ENCODE data around the gene CDSN.

Gene CDSN

GRCh38 chr6:31114970-31115849 lies 5.0 kb downstream of the CDSN start:
- DNase-seq: peak; percentile 6 to 8

- DNase-seq: no peak
These were observed 5.7 kb downstream of the CDSN start, which contains the start of gene PSORS1C1 for GRCh38 chr6:31114541-31114878. Gene PSORS1C1 (plus strand): TSS chr6:31114800. CDS start chr6:31129633, 14,833 bp downstream.

DNA sequence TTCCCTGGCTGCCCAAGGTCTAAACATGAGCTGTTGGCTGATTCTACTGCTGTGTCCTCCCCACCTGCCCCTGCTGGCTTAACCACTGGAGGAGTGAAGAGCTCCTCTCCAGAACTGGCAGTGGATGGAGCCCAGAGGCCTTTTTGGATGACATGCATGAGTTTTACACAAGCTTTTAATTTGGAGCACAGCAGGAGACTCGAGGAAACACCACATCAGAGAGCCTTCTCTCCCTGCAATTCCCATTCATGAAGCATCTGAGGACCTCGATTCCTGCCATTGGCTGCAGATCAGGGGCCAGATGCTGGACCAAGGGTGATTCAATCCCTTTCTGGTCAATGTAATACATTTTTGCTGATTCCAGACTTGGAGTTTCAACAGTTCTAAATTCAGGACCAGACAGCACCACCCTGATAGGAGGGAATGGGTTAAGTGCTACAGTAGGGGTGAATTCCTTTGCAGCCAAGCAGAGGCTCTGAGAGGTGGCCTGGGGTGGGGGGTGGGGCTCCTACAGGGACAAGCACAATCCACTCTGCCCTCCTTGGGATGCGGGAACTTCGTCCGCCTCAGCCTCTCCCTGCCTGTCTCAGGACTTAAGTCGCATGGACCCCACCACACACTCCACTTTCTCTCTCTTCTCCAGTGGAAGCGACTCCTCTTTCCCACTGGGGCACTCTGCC lies 6.2 kb downstream of the CDSN start:
- no peak for DNase-seq

- DNase-seq: no peak
These were observed 7.8 kb downstream of the CDSN start, which contains the start of gene C6orf15 for GRCh38 chr6:31112478-31112877. Gene C6orf15 (minus strand): TSS chr6:31112575. CDS start chr6:31112555, 20 bp downstream.

DNA sequence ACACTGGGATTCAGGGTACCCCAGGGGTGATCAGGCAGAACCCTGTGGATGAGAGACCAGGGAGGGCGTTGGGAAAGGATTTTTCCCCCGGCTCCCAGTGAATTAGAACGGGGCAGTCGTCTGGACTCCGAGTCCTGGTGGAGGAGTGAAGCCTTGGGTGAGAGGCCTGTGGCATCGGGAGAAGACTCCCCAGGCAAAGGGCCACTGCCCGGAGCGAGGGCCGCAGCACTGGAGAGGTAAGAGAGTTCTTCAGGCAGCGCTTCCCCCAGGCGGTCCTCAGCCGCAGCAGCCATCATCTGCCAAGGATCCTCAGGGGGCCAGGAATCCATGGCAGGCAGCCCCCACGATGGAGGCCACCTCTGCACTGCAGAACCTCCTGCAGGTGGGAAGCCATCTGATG lies 8.5 kb downstream of the CDSN start:
- DNase-seq: no peak

GRCh38 chr6:31110825-31111582 lies 9.2 kb downstream of the CDSN start:
- DNase-seq: no peak

GRCh38 chr6:31107052-31107451 lies 13.2 kb downstream of the CDSN start:
- no peak for DNase-seq

GRCh38 chr6:31103136-31103535 lies 17.1 kb downstream of the CDSN start:
- DNase-seq: no peak

DNA sequence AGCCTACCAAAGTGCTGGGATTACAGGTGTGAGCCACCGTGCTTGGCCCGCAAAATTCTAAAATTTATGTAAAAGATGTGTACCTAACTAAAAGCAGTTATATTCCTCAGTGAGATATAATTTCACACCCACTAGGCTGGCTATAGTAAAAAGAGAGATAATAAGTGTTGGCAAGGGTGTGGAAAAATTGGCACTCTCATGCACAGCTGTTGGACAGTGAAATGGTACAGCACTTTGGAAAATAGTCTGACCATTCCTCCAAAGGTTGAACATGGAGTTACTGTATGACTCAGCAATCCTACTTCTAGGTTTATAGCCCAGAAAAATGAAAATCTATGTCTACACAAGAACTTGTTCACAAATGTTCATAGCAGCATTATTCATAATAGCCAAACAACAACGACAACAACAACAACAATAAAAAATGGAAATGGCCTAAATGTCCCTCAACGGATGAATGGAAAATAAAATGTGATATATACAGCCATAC lies 21.8 kb downstream of the CDSN start:
- no peak for DNase-seq

GRCh38 chr6:31096656-31097055 lies 23.6 kb downstream of the CDSN start:
- no peak for DNase-seq

- DNase-seq: no peak
These were observed 24.0 kb downstream of the CDSN start for GRCh38 chr6:31096215-31096614.

GRCh38 chr6:31094389-31094881 lies 25.8 kb downstream of the CDSN start:
- DNase-seq: no peak

DNA sequence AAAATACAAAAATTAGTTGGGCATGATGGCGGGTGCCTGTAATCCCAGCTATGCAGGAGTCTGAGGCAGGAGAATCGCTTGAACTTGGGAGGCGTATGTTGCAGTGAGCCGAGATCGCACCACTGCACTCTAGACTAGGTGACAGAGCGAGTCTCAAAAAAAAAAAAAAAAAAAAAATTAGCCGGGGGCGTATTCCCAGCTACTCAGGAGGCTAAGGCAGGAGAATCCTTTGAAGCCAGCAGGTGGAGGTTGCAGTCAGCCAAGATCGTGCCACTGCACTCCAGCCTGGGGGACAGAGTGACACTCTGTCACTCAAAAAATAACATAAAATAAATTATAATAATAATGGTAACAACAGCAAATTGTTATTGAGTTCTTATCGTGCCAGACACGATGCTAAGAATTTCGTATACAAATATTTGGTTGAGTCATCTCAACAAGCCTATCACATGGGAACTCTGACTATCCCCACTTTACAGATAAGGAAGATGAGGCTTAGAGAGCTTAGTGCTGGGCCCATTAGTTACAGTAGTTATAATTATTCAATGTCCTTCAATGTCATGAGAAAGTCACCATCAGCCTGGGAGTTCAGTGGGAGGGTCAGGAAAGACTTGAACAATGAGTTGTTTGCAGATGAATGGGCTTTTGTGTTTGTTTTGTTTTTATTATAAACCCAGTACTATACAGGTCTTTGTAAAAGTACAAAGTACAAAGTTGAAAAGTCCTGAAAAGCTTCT lies 27.3 kb downstream of the CDSN start:
- no peak for DNase-seq

DNA sequence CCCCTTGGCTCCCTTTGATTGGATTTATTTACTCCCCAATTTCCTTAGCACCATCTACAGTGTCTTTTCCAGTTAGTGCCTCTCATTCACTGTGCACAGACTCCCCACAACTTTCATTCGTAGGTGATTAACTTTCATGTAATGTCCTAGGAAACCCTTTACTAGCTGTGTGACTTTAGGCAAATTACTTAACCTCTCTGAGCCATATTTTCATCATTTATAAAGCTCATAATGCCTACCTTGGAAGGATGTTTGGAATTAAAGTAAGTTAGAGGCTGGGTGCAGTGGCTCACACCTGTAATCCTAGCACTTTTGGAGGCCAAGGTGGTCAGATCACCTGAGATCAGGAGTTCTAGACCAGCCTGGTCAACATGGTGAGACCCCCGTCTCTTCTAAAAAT lies 28.0 kb downstream of the CDSN start:
- DNase-seq: no peak

DNA sequence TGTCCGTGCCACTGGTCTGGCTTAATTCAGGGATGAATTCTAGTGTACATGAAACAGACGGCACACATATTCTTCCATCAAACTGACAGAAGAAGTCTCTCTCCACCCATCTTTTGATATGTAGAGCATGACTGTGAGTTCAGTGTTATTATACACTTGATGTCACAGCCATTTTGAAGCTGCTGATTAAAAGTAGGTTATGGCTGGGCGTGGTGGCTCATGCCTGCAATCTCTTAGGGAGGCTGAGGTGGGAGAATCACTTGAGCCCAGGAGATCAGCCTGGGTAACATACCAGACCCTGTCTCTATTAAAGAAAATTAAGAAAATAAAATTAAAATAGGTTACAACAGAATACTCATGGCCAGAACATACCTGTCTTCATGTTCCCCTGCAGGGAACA lies 28.6 kb downstream of the CDSN start:
- DNase-seq: no peak

DNA sequence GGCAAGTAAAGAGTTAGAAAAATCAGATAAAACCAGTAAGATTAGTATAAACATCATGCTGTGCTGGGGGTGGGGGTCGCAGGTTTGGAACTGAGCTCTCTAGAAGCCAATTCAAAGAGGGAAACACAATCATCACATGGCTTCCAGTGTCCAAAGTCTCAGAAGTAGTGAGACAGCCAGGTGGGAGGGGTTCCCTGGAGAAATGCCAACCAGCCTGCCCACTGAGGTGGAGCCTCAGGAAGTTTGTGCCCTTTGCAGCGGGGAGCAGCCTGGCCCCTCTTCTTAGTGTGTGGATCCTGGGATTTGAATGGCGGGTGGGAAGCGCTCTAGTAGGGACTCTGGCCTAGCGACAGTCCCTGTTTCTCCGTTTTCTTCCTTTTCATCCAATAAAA lies 29.3 kb downstream of the CDSN start:
- no peak for DNase-seq

DNA sequence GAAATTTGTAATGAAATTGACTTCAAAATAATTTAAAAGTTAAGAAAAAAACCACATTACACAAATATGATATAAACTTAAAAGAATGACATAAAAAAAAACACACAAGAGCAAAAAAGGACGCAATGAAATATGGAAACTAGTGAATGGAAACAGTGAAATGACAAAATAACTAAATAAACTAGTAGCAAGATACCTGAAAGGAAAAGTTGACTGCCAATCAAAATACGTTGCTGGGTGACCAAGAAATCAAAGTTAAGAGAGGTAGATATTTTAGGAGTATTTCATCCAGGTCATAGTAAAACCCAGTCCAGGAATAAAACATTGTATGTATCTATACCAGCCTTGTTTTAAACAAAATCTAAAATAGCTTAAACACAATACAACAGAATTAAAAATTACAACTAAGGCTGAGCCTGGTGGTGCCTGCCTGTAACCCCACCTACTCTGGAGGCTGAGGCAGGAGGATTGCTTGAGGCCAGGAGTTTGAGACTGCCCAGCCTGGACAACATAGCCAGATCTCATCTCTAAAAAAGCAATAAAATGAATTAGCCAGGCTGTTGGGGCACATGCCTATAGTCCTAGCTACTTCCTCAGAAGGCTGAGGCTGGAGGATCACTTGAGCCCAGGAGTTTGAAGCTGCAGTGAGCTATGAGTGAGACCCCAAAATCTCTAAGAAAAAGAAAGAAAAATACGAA lies 29.8 kb downstream of the CDSN start:
- no peak for DNase-seq

DNA sequence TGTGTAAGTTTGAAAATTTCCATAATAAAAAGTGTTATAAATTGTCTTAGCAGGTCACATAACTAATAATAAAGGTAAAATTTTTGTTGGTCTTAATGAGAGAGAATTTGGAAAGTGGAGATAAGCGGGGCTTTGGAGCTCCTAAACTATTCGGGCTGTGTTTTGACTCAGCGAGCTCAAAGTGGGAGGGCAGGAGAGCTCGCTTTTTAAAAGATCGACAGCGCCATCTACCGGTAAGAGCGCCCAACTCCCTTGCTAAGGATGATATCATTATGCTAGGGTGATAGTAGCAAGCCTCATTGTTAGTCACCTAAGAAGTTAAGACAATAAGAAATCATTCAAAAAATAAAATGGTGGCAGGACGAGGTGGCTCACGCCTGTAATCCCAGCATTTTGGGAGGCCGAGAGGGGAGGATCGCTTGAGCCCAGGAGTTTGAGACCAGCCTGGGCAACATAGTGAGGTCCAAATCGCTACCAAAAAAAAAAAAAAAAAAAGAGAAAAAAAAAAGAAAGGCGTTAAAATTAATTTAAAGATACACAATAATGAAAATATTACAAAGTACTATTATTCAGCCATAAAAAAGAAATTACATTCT lies 32.7 kb downstream of the CDSN start:
- peak; percentile 84 to 85 for DNase-seq

DNA sequence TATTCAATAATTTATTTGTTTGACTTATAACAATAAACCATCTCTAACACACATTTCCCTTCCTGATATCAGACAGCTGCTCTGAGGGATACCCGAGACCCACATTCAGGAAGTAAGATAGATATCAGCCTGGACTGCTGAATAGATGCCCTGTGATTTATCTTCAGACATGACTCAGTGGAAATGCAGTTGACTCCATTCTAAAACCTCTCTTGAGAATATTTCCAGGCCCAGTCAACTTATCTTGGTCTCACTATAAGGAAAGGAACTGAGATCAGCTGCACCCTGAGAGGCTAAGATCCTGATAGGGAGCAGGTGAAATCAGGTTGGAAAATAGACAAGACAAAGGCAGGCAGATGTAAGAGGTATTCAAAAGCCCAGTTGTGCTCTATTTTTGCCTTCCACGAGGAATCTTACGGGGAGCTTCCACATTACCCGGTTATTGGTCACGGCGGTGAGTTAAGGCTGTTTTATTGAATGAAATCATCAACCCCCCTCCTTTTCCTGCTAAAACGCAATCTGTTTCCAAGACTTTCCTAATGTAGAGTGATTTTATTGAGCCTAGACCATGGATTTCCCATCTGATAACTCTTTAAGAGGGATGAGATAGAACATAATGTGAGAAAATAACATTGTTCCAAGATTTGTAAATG lies 33.3 kb downstream of the CDSN start:
- DNase-seq: no peak

GRCh38 chr6:31083742-31084354 lies 36.4 kb downstream of the CDSN start:
- DNase-seq: peak; percentile 48 to 57

Data from Kasumi-1 (cell line).